HG03439 (cell line): ENCODE measurements around the gene ZFC3H1.

ENCODE experiments used
- ATAC-seq: cut with Tn5 transposase; IDR thresholded peaks from one replicate; pipeline ENCODE4 v1.9.1; 2021; ENCODE audit warnings: mild to moderate bottlenecking, moderate library complexity; ENCODE audit not compliant: unreplicated experiment

Gene ZFC3H1

DNA sequence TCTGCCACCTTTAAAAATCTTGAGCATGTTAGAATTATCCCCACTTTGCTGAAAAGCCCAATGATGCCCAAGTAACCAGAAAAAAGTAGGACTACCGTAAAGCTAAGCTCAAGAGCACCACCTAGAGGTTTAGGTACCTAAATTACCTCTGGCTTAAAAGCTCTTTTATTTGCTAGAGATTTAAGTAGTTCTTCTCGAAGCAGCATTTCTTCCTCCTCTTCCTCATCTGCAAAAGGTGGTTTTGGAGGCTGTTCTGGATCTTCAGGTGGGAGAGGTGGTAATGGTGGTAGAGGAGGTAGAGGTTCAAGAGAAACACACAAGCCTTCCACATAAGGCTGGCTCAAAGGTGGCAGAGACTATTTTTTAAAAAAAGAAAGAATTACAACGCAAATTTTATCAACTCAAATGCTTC lies 26.9 kb downstream of the ZFC3H1 start:
- no peak for ATAC-seq

DNA sequence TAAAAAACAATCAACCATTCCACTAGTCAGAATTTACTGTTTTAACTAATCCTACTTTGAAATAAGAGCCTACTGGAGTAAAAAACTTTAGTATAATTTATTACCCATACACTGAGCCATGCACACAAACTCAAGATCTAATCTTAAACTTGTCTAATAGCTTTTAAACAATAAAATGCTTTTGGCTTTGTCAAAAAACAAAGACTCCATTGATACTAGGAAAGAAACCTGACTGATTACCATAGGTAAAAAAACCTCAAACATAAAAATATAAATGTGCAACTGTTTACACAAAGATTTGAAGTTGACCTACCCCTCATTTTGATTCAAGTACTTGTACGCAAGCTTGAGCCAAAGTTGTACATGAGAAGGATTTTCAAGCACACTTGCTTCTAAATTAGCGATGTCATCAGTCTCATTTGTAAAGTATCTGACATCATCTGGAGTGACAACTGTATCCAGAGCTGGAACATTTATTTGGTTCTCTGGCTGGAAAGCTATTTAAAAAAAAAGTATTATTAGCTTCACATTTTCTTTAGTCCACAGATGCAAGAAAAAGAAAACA lies 36.1 kb downstream of the ZFC3H1 start:
- ATAC-seq = no peak

- ATAC-seq = no peak
These were observed 36.9 kb downstream of the ZFC3H1 start for GRCh38 chr12:71626768-71627167.

DNA sequence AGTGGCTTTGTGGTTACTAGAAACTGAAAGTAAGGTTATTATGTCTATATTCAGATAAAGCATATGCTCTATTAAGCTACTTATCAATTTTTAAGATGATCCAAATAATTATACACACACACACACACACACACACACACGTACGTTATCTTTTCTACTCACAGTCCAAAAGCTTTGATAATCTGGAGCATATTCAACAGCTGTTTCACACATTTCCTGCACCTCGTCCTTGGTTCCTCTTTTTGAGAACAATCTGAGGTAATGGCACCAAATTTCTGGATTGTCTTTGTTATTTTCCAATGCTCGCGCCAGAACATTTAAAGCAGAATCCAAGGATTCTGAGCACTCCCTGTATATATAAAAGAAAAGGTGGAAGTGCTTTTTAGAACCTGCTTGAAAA lies 37.5 kb downstream of the ZFC3H1 start:
- ATAC-seq = no peak

- ATAC-seq = no peak
These were observed 38.2 kb downstream of the ZFC3H1 start for GRCh38 chr12:71625476-71625875.

DNA sequence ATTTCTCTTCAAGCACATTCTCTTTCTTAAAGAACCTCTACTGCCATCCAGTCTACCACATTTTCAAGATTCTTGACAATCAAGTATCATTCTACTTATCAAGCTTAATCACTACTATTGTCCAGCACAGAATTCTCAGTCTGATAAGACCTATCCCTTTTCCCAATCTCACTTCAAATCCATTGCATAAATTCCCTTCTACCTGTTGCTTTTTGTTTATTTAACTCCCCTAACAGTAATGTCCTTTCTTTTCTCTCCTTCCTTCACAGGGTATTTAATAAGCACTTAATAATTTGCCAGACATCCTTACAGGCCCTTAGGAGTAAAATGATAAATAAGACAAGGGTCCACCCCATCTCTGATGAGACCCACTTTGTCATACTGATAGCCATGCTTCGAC lies 41.7 kb downstream of the ZFC3H1 start:
- ATAC-seq = no peak

- ATAC-seq = no peak
These were observed 53.4 kb downstream of the ZFC3H1 start for GRCh38 chr12:71610031-71610795.

- ATAC-seq = no peak
These were observed 55.9 kb downstream of the ZFC3H1 start for GRCh38 chr12:71607494-71608330.

DNA sequence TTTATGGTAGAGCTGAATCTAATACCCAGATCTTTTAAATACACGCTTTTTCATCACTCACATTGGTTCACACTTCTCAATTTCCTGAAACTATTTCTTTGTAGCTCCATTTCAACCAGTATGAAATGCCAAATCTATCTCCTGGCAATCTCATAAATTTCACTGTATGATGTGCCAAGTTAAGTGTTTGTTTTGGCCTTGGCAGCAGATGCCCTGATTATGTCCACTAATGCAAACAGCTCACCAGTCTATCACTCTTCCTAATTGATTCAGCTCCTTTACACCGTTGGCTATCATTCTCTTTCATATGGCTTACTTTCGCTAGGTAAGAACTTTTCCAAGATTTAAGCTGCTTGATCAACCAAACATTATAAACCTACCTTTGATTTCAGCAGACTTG lies 58.6 kb downstream of the ZFC3H1 start:
- ATAC-seq = no peak

- ATAC-seq = no peak
These were observed 60.7 kb downstream of the ZFC3H1 start for GRCh38 chr12:71602761-71603577.

DNA sequence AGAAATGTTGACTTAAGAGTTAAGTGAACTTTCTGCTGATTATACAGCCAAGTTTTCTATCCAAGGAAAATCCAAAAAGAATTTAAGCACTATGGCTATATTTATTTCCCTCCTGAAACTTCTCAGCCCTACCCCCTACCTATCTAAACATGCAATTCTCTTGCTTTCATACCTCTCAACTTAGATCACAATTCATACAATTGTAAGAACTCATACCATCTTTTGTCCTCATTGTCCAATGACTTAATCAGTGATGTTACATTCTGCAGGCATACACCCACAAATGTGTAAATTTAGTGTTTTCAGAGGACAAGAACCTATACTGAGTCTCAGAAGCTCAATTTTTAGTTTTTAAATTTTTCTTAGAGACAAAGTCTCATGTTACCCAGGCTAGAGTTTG lies 62.1 kb downstream of the ZFC3H1 start:
- no peak for ATAC-seq

DNA sequence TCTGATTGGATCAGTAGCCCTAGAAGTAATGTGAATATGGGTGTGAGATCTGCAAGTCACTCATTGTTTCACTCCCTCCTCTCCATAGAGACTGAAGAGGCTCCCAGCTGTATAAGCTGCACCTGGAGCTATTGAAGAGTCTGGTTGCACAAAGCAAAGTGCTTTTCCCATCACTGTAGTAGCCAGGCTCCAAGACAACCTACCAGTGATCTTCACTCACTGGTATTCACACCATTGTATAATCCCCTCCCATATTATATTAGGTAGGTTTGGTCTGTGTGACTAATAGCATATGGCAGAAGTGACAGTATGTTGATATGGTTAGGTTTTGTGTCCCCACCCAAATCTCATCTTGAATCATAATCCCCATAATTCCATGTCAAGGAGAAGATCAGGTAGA lies 64.4 kb downstream of the ZFC3H1 start:
- ATAC-seq = no peak

DNA sequence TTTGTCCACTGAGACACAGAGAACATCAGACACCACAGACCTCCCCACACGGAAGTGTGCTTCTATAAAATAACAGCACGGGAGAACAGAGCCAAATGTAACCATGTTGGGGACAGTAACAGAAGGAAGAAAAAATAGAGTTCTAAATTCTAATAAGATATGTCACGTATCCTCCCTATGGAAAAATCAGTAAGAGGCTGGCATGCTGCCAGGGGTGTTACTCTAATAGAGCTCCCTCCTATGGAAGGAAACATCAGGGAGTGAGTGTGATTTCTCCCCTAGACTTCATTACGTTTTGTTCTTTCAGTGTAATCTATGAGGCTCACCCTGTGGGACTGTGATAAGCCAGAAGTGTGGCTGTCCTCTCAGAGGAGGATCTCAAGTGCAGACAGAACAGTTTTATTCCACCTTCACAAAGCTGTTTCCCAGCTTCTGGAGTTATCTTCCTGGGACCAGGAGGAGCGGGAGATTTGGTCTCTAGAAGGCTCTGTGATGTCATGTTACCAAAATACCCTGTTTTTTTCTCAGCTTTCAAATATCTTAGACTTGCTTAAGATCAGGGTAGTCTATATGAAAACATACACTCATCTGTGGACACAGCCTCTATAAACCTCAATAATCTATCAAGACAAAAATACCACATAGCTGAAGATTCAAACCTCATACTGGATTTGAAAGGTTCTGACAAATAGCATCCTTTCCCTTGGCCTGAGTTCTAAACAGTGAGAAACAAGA lies 69.3 kb downstream of the ZFC3H1 start:
- no peak for ATAC-seq

DNA sequence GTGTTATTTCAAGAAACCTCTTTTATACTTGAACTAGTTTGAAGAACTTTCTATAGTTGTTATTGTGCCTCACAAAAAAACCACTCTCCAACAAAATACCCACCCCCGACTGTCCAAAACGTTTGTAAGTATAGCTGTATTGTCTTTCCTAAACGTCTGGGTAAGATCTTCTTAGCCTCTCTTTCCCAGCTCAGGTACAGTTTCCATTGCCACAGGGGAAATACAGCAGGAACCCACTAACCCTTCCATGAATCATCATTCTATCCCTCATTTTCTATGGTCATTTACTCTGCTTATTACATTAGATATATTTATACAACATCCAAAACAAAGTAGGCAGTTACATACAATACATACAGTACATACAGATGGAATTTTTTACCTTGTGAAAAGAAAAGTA lies 70.8 kb downstream of the ZFC3H1 start:
- ATAC-seq = no peak

- ATAC-seq = no peak
These were observed 72.0 kb downstream of the ZFC3H1 start for GRCh38 chr12:71591601-71592000.

DNA sequence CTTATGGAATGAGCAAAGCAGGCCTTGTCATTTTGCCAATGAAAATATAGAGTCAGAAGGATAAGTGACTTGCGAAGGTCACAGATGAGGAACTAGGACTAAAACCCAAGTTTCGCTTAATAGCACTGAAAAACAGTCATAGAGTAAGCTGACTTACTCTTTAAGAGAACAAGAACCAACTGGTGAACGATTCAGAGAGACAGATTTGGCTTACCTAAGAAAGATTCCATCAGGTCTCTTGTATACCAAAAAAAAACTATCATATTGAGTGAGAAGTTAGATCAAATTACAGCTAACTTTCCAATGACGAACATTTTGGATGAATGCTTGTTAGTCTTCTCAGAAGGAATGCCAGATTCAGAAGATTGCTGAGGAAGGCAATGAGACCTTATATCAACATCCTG lies 74.2 kb downstream of the ZFC3H1 start:
- no peak for ATAC-seq

GRCh38 chr12:71587012-71587411 lies 76.6 kb downstream of the ZFC3H1 start:
- no peak for ATAC-seq

DNA sequence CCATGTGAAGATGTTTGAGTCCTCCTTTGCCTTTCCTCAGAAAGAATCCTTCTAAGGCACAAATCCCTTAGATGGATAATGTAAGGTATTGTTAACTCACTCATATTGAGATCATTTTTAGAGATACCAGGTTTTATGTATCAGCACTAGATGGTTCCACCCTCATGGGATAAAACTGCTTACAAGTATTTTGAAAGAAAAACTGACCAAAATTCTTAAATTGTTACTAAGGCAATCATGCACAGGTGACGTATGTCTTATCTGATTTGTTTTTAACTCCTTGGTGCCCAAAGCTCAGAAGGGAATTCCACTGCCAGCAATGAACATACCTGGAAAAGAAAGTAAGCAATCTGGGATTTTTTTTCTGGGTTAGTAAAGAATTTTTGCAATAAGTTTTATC lies 78.4 kb downstream of the ZFC3H1 start:
- no peak for ATAC-seq

DNA sequence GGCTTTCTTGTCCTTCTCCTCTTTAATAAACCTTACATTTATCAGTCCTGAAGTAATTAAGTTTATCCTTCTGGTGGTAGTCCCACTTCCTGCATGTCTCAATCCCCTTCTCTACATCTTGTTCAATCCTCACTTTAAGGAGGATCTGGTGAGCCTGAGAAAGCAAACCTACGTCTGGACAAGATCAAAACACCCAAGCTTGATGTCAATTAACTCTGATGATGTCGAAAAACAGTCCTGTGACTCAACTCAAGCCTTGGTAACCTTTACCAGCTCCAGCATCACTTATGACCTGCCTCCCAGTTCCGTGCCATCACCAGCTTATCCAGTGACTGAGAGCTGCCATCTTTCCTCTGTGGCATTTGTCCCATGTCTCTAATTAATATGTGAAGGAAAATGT lies 79.3 kb downstream of the ZFC3H1 start:
- ATAC-seq = no peak

DNA sequence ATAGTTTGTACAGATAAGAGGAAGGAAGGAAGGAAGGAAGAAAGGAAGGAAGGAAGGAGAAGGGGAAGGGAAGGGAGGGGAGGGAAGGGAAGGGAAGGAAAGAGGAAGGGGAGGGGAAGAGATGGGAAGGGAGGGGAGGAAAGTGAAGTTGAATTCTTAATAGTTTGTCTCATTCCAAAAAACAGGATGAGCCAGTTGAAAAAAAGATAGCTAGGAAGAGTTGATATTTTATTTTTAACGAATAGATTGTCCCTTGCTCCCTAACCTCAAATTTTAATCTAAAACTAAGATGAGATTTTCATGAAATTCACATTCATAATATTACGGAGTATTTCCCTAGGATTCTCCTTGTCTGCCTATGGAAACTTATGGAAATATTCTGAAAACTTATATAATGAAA lies 80.7 kb downstream of the ZFC3H1 start:
- ATAC-seq = no peak
